HepG2 (cell line): ENCODE data around the gene SLC26A2. TPM values are rescaled to one million over a fixed set of nuclear protein-coding genes. Genes with fewer than 3 reads are reported as not detected.

ENCODE experiments used
- ATAC-seq: fragments of 200-7000 bp; cut with Tn5 transposase; 3 replicates; pipeline ENCODE4 v1.9.1; 2020; ENCODE audit warnings: mild to moderate bottlenecking, moderate library complexity
- BruUV-seq: library from RNA; stranded (reverse); fragments of 400-500 nt; replicated peaks from 2 replicates; lab custom pipeline; 2021; lab: Mats Ljungman, UMichigan
- CTCF ChIA-PET: fragments of 300-600 bp; formaldehyde crosslinking; extraction: SDS; loops from one replicate; lab custom pipeline; 2021; ENCODE audit warnings: low total read pairs, inconsistent platforms, low intra/inter-chr PET ratio; lab: Yijun Ruan, JAX
- POLR2A ChIA-PET: fragments of 350-600 bp; sonication (Branson Sonifier 250); formaldehyde crosslinking; loops from one replicate; lab custom pipeline; 2020; ENCODE audit warnings: antibody characterized with exemption, inconsistent platforms; lab: Yijun Ruan, JAX
- DNase-seq: peaks from one replicate; pipeline ENCODE4 v3.0.0-alpha.2; 2015; ENCODE audit warnings: low spot score
- FAIRE-seq: peaks from 3 replicates; lab custom pipeline; 2011; peaks lifted over from hg19 to GRCh38; lab: Jason Lieb, UNC
- H2AFZ ChIP-seq: one replicate; pipeline ENCODE4 v1.6.1; 2011; ENCODE audit warnings: low read length, inconsistent platforms
- H3K27ac ChIP-seq: fragments of 300-600 bp; 3 replicates; pipeline ENCODE4 v1.8.0; 2011; ENCODE audit warnings: mixed run types, mild to moderate bottlenecking, mixed read lengths, low read length, inconsistent platforms; ENCODE audit not compliant: insufficient read depth; ENCODE audit errors: extremely low read length
- H3K27me3 ChIP-seq, 2 experiments: fragments of 200-600 bp in 1 of 2; 2 replicates in 1 of 2; 3 replicates in 1 of 2; pipeline versions ENCODE4 v1.6.0 to v1.8.0; 2011; ENCODE audit warnings: low read length in 2 of 2, mild to moderate bottlenecking in 2 of 2, moderate library complexity in 2 of 2, inconsistent platforms in 1 of 2; ENCODE audit not compliant: insufficient read depth in 2 of 2, control insufficient read depth in 1 of 2
- H3K36me3 ChIP-seq, 2 experiments: fragments of 200-600 bp in 1 of 2; replicated peaks in 1 of 2; 2 replicates in 1 of 2; 3 replicates in 1 of 2; pipeline versions ENCODE4 v1.5.1 to v1.8.0; 2011; ENCODE audit warnings: low read length in 2 of 2, inconsistent platforms in 1 of 2; ENCODE audit not compliant: insufficient read depth in 2 of 2, control insufficient read depth in 1 of 2
- H3K4me1 ChIP-seq: 2 replicates; pipeline ENCODE4 v1.5.1; 2012; ENCODE audit warnings: low read length, inconsistent platforms; ENCODE audit not compliant: insufficient read depth
- H3K4me2 ChIP-seq: 2 replicates; pipeline ENCODE4 v1.6.0; 2011; ENCODE audit warnings: low read depth, low read length, inconsistent platforms
- H3K4me3 ChIP-seq, 3 experiments: fragments of 200-600 bp in 1 of 3; sonication (generic), shearing (Covaris generic) in 1 of 3; replicated peaks in 1 of 3; 2 replicates each; pipeline ENCODE4 v1.5.1; 2011 to 2016; ENCODE audit warnings: low read length in 3 of 3, inconsistent platforms in 2 of 3, low read depth in 2 of 3, mild to moderate bottlenecking in 2 of 3, control low read depth in 1 of 3, mixed read lengths in 1 of 3; ENCODE audit not compliant: insufficient read depth in 1 of 3
- H3K79me2 ChIP-seq: one replicate; pipeline ENCODE4 v1.6.1; 2011; ENCODE audit warnings: low read length, inconsistent platforms; ENCODE audit not compliant: insufficient read depth
- H3K9ac ChIP-seq: 2 replicates; pipeline ENCODE4 v1.6.0; 2011; ENCODE audit warnings: mild to moderate bottlenecking, low read depth, low read length, inconsistent platforms; ENCODE audit not compliant: insufficient read depth
- H3K9me3 ChIP-seq: 2 replicates; pipeline ENCODE4 v1.5.1; 2012; ENCODE audit warnings: mild to moderate bottlenecking, low read length
- H4K20me1 ChIP-seq: 2 replicates; pipeline ENCODE4 v1.6.0; 2011; ENCODE audit warnings: inconsistent platforms, mild to moderate bottlenecking, low read length, moderate library complexity; ENCODE audit not compliant: insufficient read depth
- BCLAF1 ChIP-seq: fragments of 450-650 bp; IDR thresholded peaks from 2 replicates; pipeline ENCODE4 v1.6.1; 2017; ENCODE audit warnings: mild to moderate bottlenecking
- DZIP1 ChIP-seq: sonication (generic); formaldehyde crosslinking; IDR thresholded peaks from 2 replicates; pipeline ENCODE4 v1.5.0; 2020; ENCODE audit warnings: mild to moderate bottlenecking, missing genetic modification reagents
- EED ChIP-seq: sonication (generic); formaldehyde crosslinking; IDR thresholded peaks from 2 replicates; pipeline ENCODE4 v1.5.0; 2020; ENCODE audit warnings: mild to moderate bottlenecking, missing genetic modification reagents
- FOXO1 ChIP-seq: sonication (generic); formaldehyde crosslinking; IDR thresholded peaks from 2 replicates; pipeline ENCODE4 v1.4.0; 2020; ENCODE audit warnings: missing genetic modification reagents
- KLF12 ChIP-seq: sonication (generic); formaldehyde crosslinking; IDR thresholded peaks from 2 replicates; pipeline ENCODE4 v1.4.0; 2020; ENCODE audit warnings: missing genetic modification reagents, borderline replicate concordance
- MEF2D ChIP-seq: sonication (generic); formaldehyde crosslinking; IDR thresholded peaks from 2 replicates; pipeline ENCODE4 v1.5.1; 2020; ENCODE audit warnings: mild to moderate bottlenecking, missing genetic modification reagents
- PATZ1 ChIP-seq: sonication (generic); formaldehyde crosslinking; IDR thresholded peaks from 2 replicates; pipeline ENCODE4 v1.4.0; 2020; ENCODE audit warnings: missing genetic modification reagents
- RARA ChIP-seq: IDR thresholded peaks from 2 replicates; pipeline ENCODE4 v1.6.1; 2016; ENCODE audit warnings: missing genetic modification reagents, missing compliant biosample characterization
- SPEN ChIP-seq: sonication (generic); formaldehyde crosslinking; IDR thresholded peaks from 2 replicates; pipeline ENCODE4 v1.5.1; 2020; ENCODE audit warnings: low read depth, mild to moderate bottlenecking, missing genetic modification reagents
- XRCC5 ChIP-seq: fragments of 200-400 bp; formaldehyde crosslinking; optimal IDR thresholded peaks from 2 replicates; pipeline ENCODE3; 2017; ENCODE audit warnings: mild to moderate bottlenecking, low read length
- ZFP82 ChIP-seq: sonication (generic); formaldehyde crosslinking; IDR thresholded peaks from 2 replicates; pipeline ENCODE4 v1.5.1; 2020; ENCODE audit warnings: mild to moderate bottlenecking, missing genetic modification reagents, borderline replicate concordance
- ZNF180 ChIP-seq: sonication (generic); formaldehyde crosslinking; IDR thresholded peaks from 2 replicates; pipeline ENCODE4 v1.4.0; 2020; ENCODE audit warnings: low read depth, missing genetic modification reagents, borderline replicate concordance
- ZNF543 ChIP-seq: sonication (generic); formaldehyde crosslinking; IDR thresholded peaks from 2 replicates; pipeline ENCODE4 v1.4.0; 2020; ENCODE audit warnings: mild to moderate bottlenecking, missing genetic modification reagents
- ZNF841 ChIP-seq: sonication (generic); formaldehyde crosslinking; IDR thresholded peaks from 2 replicates; pipeline ENCODE4 v1.8.1; 2023; ENCODE audit warnings: missing genetic modification reagents, borderline replicate concordance
- WGBS: methylation state at CpG from one replicate; pipeline ENCODE4 v1.1.6; 2017; ENCODE audit warnings: low lambda C conversion rate; 5-methylcytosine and 5-hydroxymethylcytosine counted together
- in situ Hi-C: cut with HindIII; loops from 2 replicates; pipeline ENCODE4 v1.10.0; 2017; ENCODE audit warnings: low pct_unique_long_range_greater_than_20kb; ENCODE audit not compliant: extremely low pct_ligation_motif_present
- intact Hi-C: fragments of 100-400 bp; cut with micrococcal nuclease; formaldehyde crosslinking; loops from one replicate; pipeline ENCODE4 v1.10.0; 2022; ENCODE audit not compliant: unreplicated experiment
- polyA plus RNA-seq, 8 experiments: library from polyadenylated mRNA; depleted of rRNA in 3 of 8; stranded (reverse) in 7 of 8; unstranded in 1 of 8; fragments of >200 nt; fragmentation: Illumina TruSeq in 4 of 8; extraction: Trizol in 4 of 8; gene quantifications; 2 replicates each; pipeline versions ENCODE4 v1.2.1 to v1.2.3, GENCODE V29; 2011 to 2016; ENCODE audit warnings: low read depth in 4 of 8, missing spikeins in 1 of 8, mixed read lengths in 1 of 8; ENCODE audit not compliant: insufficient read depth in 1 of 8
- total RNA-seq, 5 experiments: library from RNA; depleted of rRNA; stranded (reverse); fragments of >200 nt; fragmentation: Illumina TruSeq; extraction: Trizol; gene quantifications; 2 replicates each; pipeline ENCODE4 v1.2.3, GENCODE V29; 2016; ENCODE audit warnings: low read depth in 1 of 5

Gene SLC26A2
- total and polyA plus RNA-seq, 2 of the 13 experiments (the other 11 are each of a cell fraction or from before 2014, with no cell fraction given): 2.2 to 7.9 TPM

- TF ChIP-seq ZNF543: no peak
- no peak for TF ChIP-seq KLF12 (CRISPR knock-in tag)
- TF ChIP-seq ZFP82 (CRISPR knock-in tag): no peak
Measured at GRCh38 chr5:150013931-150014330, 53.4 kb downstream of the SLC26A2 start (continued).

GRCh38 chr5:150014456-150014855 lies 53.9 kb downstream of the SLC26A2 start:
- Histone ChIP-seq H3K4me3 (no peak overlapping the region), H3K36me3 (peaks cover 44 to 87% of the 10 kb centered on the region in 2 experiments)
- no TSS peak for BruUV-seq
- no peak for FAIRE-seq
- in situ Hi-C loops: no loop called here
- DNase-seq: no peak
- no peak for ATAC-seq
- TF ChIP-seq FOXO1 (CRISPR knock-in tag): no peak
- TF ChIP-seq SPEN (CRISPR knock-in tag): no peak
- TF ChIP-seq PATZ1 (CRISPR knock-in tag): no peak
- TF ChIP-seq ZNF841: no peak
- no peak for TF ChIP-seq EED
- TF ChIP-seq MEF2D: no peak
- TF ChIP-seq BCLAF1: no peak
- no peak for TF ChIP-seq DZIP1 (CRISPR knock-in tag)
- no peak for TF ChIP-seq ZNF180 (CRISPR knock-in tag)
- TF ChIP-seq XRCC5: no peak
- TF ChIP-seq RARA: no peak
- TF ChIP-seq, all 625 proteins: peak for 0
- WGBS: 95% methylated on average over 3 of the region's 3 CpGs
- Histone ChIP-seq H2AFZ (no peak overlapping the region), H3K79me2 (peaks cover 4% of the 10 kb centered on the region), H3K9me3 (peaks cover 8% of the 10 kb centered on the region; the same call in 1 of the 2 replicates), H4K20me1 (no peaks in the 10 kb centered on the region), H3K9ac (no peak overlapping the region), H3K27me3 (no peaks in the 10 kb centered on the region), H3K4me1 (peaks cover 10% of the 10 kb centered on the region), H3K27ac (no peak overlapping the region), H3K4me2 (no peak overlapping the region)
- intact Hi-C loops: no loop called here
- POLR2A ChIA-PET: interaction anchor here (1.2 kb wide), 1 partner anchor 12 kb away, joined by 3 read pairs; no protein-coding TSS in a partner anchor
- CTCF ChIA-PET: no interaction called here
